Heart left ventricle (tissue), 13 donors: ENCODE measurements around the gene CPLX3.

ENCODE experiments used
- CTCF ChIP-seq, 12 donors: fragments of 200-600 bp; sonication (generic) in 4 of 12; IDR thresholded peaks; one replicate each; pipeline versions ENCODE4 v1.5.0 to v1.8.0; 2018 to 2022; ENCODE audit warnings: antibody characterized with exemption in 12 of 12, mild to moderate bottlenecking in 5 of 12
- POLR2A ChIP-seq, 2 donors: fragments of 450-650 bp; IDR thresholded peaks; one replicate each; pipeline ENCODE4 v1.6.1; 2017; ENCODE audit warnings: antibody characterized with exemption in 2 of 2, mild to moderate bottlenecking in 2 of 2, moderate library complexity in 2 of 2
- donor health status: ischemic (EF 13 %, LVEDD 7.1; RV severe dilation, severe dysfunction).
- donor health status: DM: no; HTN: yes; CAD: no.
- donor health status: DM: no; HTN: no; CAD: no.
- donor health status: ischemic (EF 25% LVEDD 6.9; RV normal size, moderate dysfunction).
- donor health status: ischemic (EF 25% LVEDD 5.7; RV mildly dilated, moderate dysfunction).
- donor health status: ischemic (EF 35%, LVEDD 5.7; RV mildly dilated, moderate dysfunction).
- donor health status: nonischemic (EF 11% LVEDD 7.7; RV severe dilation, severe dysfunction).
- donor health status: DM: yes; HTN: yes; CAD: no.
- donor health status: PGD.
- donor health status: ischemic (EF 29% LVEDD 5.4; RV normal size, mild dysfunction).
- donor health status: nonischemic (EF 23%, LVEDD 6.1; RV moderate dilation, normal function).

GRCh38 chr15:74784426-74785193, 41.8 kb upstream of the CPLX3 start:
- TF ChIP-seq POLR2A (IDR thresholded peaks at IDR 0.05) (no peak), CTCF (IDR thresholded peaks at IDR 0.05) (no peak)
